Left ventricle myocardium inferior (tissue), 1 donor: ENCODE results near the gene COBL. TPM values are rescaled to one million over a fixed set of nuclear protein-coding genes. Genes with fewer than 3 reads are reported as not detected.

Experiments
- DNase-seq: peaks from one replicate; pipeline ENCODE4 v3.0.0-alpha.2; 2020
- H3K27ac ChIP-seq: fragments of 200-600 bp; replicated peaks from 2 replicates; pipeline ENCODE4 v1.8.0; 2021
- H3K27me3 ChIP-seq: fragments of 200-600 bp; 2 replicates; pipeline ENCODE4 v1.8.0; 2021; ENCODE audit warnings: low read depth
- H3K36me3 ChIP-seq: fragments of 200-600 bp; 2 replicates; pipeline ENCODE4 v1.8.0; 2021
- H3K4me1 ChIP-seq: fragments of 200-600 bp; 2 replicates; pipeline ENCODE4 v1.8.0; 2021
- H3K4me3 ChIP-seq: fragments of 200-600 bp; 2 replicates; pipeline ENCODE4 v1.8.0; 2021; ENCODE audit warnings: mild to moderate bottlenecking, moderate library complexity
- H3K9me3 ChIP-seq: fragments of 200-600 bp; replicated peaks from 2 replicates; pipeline ENCODE4 v1.8.0; 2021
- CTCF ChIP-seq: fragments of 200-600 bp; IDR thresholded peaks from 2 replicates; pipeline ENCODE4 v1.8.0; 2021; ENCODE audit warnings: antibody characterized with exemption, mild to moderate bottlenecking, borderline replicate concordance
- intact Hi-C: fragments of 100-400 bp; cut with micrococcal nuclease; formaldehyde crosslinking; loops from one replicate; pipeline ENCODE4 v1.11.0; 2022
- total RNA-seq: library from RNA; stranded (reverse); fragmentation: NEBNext Ultra II Directional; extraction: Animal tissue kit (Norgen Biotek cat#: 25700); gene quantifications from one replicate; pipeline ENCODE4 v1.2.1, GENCODE V29; 2021
- donor health status: DM: no; HTN: yes; CAD: no; lungs with severe emphysema.

The COBL gene
- total RNA-seq, 1 donor from 2014 or later, result 77.1 TPM

- no peak for DNase-seq
- no peaks in the 10 kb centered on the region for H3K9me3 ChIP-seq
- TF ChIP-seq CTCF, result no peak
- intact Hi-C loops, result no loop called here
- H3K27ac ChIP-seq, result no peak overlapping the region
- H3K4me1 ChIP-seq, result no peaks in the 10 kb centered on the region
- H3K27me3 ChIP-seq, result no peaks in the 10 kb centered on the region
- no peaks in the 10 kb centered on the region for H3K36me3 ChIP-seq
- H3K4me3 ChIP-seq, result no peak overlapping the region
Observed at GRCh38 chr7:50988988-50989387, 327.6 kb downstream of the COBL start.

GRCh38 chr7:50988465-50988864, 328.1 kb downstream of the COBL start:
- H3K36me3 ChIP-seq, result no peaks in the 10 kb centered on the region
- DNase-seq, result no peak
- H3K27ac ChIP-seq, result no peak overlapping the region

GRCh38 chr7:50985096-50985495, 331.5 kb downstream of the COBL start:
- Histone ChIP-seq H3K27ac (no peak overlapping the region), H3K4me1 (no peaks in the 10 kb centered on the region), H3K36me3 (no peaks in the 10 kb centered on the region), H3K9me3 (no peaks in the 10 kb centered on the region), H3K4me3 (no peak overlapping the region), H3K27me3 (no peaks in the 10 kb centered on the region)
- intact Hi-C loops, result no loop called here
- TF ChIP-seq CTCF, result no peak
- DNase-seq, result no peak

More at GRCh38 chr7:50988465-50988864, 328.1 kb downstream of the COBL start:
- H3K4me1 ChIP-seq, result no peaks in the 10 kb centered on the region
- no peaks in the 10 kb centered on the region for H3K27me3 ChIP-seq
- intact Hi-C loops, result no loop called here
- no peak for TF ChIP-seq CTCF
- H3K4me3 ChIP-seq, result no peak overlapping the region
- H3K9me3 ChIP-seq, result no peaks in the 10 kb centered on the region

GRCh38 chr7:50983850-50984249, 332.8 kb downstream of the COBL start:
- Histone ChIP-seq H3K27ac (no peak overlapping the region), H3K4me3 (no peak overlapping the region), H3K36me3 (no peaks in the 10 kb centered on the region), H3K9me3 (peaks cover 7% of the 10 kb centered on the region), H3K27me3 (no peaks in the 10 kb centered on the region), H3K4me1 (no peaks in the 10 kb centered on the region)
- no peak for TF ChIP-seq CTCF
- intact Hi-C loops, result no loop called here
- DNase-seq, result no peak

- Histone ChIP-seq H3K27me3 (no peaks in the 10 kb centered on the region), H3K27ac (no peak overlapping the region), H3K36me3 (no peaks in the 10 kb centered on the region), H3K4me3 (no peak overlapping the region), H3K9me3 (peaks cover 18% of the 10 kb centered on the region), H3K4me1 (no peaks in the 10 kb centered on the region)
- intact Hi-C loops, result no loop called here
- TF ChIP-seq CTCF, result no peak
- no peak for DNase-seq
Observed at GRCh38 chr7:50982626-50983025, 334.0 kb downstream of the COBL start.

- no peak for DNase-seq
- H3K27me3 ChIP-seq, result no peaks in the 10 kb centered on the region
- H3K4me1 ChIP-seq, result no peaks in the 10 kb centered on the region
- intact Hi-C loops, result no loop called here
- no peak for TF ChIP-seq CTCF
- no peak overlapping the region for H3K4me3 ChIP-seq
- no peak overlapping the region for H3K27ac ChIP-seq
- no peaks in the 10 kb centered on the region for H3K36me3 ChIP-seq
- peaks cover 23% of the 10 kb centered on the region for H3K9me3 ChIP-seq
Observed at GRCh38 chr7:50981743-50982142, 334.9 kb downstream of the COBL start.
